T-helper 2 cell treated with Interferon-gamma antibody and Interleukin-4, amounts not matched to agents 5 μg/mL and 100 μg/mL, for 36 hours (primary cell): ENCODE measurements around the gene SLC22A16.

Source experiments
- DNase-seq: peaks from one replicate; pipeline ENCODE4 v3.0.0; 2021; ENCODE audit warnings: low spot score
- H3K27ac Mint-ChIP-seq: one replicate; pipeline ENCODE4 v1.8.0; 2021; ENCODE audit warnings: mild to moderate bottlenecking, mixed read lengths
- H3K27me3 Mint-ChIP-seq: one replicate; pipeline ENCODE4 v1.8.0; 2021; ENCODE audit warnings: low read depth, mixed read lengths
- H3K36me3 Mint-ChIP-seq: one replicate; pipeline ENCODE4 v1.8.0; 2021; ENCODE audit warnings: low read depth, mixed read lengths
- H3K4me1 Mint-ChIP-seq: one replicate; pipeline ENCODE4 v1.8.0; 2021; ENCODE audit warnings: low read depth, mixed read lengths
- H3K4me3 Mint-ChIP-seq: one replicate; pipeline ENCODE4 v1.8.0; 2022; ENCODE audit warnings: mild to moderate bottlenecking, moderate library complexity, mixed read lengths
- H3K9me3 Mint-ChIP-seq: one replicate; pipeline ENCODE4 v1.8.0; 2021; ENCODE audit warnings: mixed read lengths

Gene SLC22A16

DNA sequence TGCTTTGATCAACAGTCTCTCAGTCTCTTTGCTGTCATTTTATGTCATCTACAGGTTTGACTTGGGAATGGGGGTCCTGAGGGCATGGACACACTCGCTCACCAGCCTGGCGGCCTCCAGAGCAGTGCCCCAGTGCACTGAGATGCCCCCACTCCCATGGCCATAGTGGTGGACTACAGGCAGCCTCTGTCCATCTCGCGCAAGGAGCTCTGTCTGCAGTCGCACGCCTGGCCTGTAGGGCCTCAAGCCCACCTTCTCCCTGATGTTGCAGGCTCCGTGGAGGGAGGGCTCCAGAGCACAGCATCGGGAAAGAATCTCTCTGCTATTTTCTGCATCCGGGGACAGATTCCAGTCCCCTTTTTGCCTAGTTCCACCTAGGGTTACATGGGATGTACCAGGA lies 83.7 kb downstream of the SLC22A16 start:
- no peak for DNase-seq
- H3K36me3 Mint-ChIP-seq: no peaks in the 10 kb centered on the region
- H3K4me3 Mint-ChIP-seq: no peak overlapping the region
- no peak overlapping the region for H3K27ac Mint-ChIP-seq
- no peaks in the 10 kb centered on the region for H3K9me3 Mint-ChIP-seq
- peaks cover 2% of the 10 kb centered on the region for H3K27me3 Mint-ChIP-seq
- peaks cover 17% of the 10 kb centered on the region for H3K4me1 Mint-ChIP-seq

DNA sequence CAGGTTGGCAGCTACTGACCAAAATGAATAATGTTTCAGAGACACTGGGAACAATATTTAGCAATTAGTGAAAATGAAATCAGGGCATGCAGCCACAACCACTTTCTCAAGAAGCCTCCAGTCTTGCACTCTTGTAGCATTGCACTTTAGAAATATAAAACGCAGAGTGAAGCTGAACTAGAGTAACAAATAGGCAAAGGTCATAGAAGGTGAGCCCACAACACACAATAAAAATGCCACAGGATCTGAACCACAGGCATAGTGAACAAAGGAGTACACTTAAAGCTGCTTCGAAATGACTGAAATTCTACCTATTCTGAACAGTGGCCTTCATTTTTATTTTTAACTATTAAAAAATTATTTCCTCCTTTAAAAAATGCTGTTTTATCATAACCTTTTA lies 86.0 kb downstream of the SLC22A16 start:
- Mint-ChIP-seq H3K36me3 (no peaks in the 10 kb centered on the region), H3K9me3 (no peaks in the 10 kb centered on the region), H3K27me3 (peaks cover 4% of the 10 kb centered on the region), H3K4me1 (peaks cover 17% of the 10 kb centered on the region), H3K27ac (no peak overlapping the region), H3K4me3 (no peak overlapping the region)
- no peak for DNase-seq

DNA sequence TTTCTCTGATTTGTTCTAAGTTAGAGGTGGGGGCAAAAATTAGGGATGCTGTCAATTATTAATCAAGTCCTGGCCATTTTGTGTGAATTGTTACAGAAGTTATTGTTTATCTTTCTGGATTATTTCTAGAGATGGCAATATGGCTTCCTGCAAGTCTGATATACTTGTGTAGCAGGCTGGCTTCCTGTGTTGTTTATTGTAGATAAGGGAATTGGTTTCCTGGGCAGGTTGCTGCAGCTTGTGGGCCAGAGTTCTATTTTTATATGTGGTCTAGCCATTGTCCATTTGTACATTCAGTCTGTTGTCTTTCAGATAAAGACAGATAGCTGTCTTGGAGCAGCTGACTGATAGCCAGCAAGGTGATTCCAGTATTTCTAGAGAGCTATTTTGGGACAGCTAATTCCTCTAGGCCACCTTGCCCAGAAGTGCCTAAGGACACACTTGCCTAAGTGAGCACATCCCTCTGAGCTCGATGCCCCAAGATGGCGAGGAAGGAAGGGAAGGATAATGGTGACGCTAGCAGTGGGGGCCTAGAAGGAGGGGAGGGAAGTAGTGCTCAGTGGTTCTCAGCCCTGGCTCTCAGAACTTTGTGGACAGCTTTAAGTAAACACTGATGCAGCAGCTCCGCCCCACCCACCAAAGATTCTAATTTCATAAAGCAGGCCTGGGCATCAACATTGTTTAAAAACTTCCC lies 86.6 kb downstream of the SLC22A16 start:
- peak overlapping the region; percentile 42 for H3K27ac Mint-ChIP-seq
- peak overlapping the region; percentile 44 for H3K4me3 Mint-ChIP-seq
- peaks cover 4% of the 10 kb centered on the region for H3K27me3 Mint-ChIP-seq
- no peak for DNase-seq
- peaks cover 17% of the 10 kb centered on the region for H3K4me1 Mint-ChIP-seq
- no peaks in the 10 kb centered on the region for H3K9me3 Mint-ChIP-seq
- no peaks in the 10 kb centered on the region for H3K36me3 Mint-ChIP-seq

DNA sequence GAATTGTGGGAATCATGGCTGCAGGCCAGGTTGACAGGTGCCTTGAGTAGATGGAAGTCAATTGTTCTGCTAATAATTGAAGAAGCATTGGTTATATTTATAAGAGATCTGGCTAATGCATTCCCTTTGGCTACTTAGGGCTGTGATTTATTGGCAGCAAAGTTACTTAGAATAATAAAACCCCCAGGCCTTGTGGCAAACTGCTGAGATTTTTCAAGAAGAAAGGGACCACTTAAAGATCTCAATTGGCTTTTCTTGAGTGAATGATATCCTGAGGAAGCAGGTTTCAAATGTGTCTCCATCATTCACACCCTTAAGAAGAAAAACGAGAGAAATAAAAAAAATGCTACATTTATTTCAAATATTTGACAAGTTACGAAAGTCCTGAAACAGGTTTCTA lies 88.4 kb downstream of the SLC22A16 start:
- peaks cover 2% of the 10 kb centered on the region for H3K27me3 Mint-ChIP-seq
- H3K9me3 Mint-ChIP-seq: no peaks in the 10 kb centered on the region
- peaks cover 17% of the 10 kb centered on the region for H3K4me1 Mint-ChIP-seq
- H3K4me3 Mint-ChIP-seq: no peak overlapping the region
- no peaks in the 10 kb centered on the region for H3K36me3 Mint-ChIP-seq
- H3K27ac Mint-ChIP-seq: no peak overlapping the region
- no peak for DNase-seq

DNA sequence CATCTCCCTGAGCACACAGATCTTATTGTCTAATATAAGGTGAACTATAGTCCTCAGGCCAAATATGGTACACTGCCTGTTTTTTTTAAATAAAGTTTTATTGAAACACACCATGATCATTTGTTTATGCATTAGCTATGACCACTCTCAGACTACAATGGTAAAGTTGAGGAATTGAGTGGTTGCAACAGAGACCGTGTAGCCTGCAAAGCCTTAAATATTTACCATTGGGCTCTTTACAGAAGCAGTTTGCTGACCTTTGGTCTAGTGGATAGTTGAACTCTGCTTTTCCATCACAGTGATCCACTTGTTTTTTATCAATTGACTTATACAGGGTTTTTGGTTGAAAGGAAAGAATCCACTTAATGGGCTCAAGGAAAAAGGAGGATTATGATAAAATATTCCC lies 91.0 kb downstream of the SLC22A16 start:
- H3K27ac Mint-ChIP-seq: no peak overlapping the region
- no peak for DNase-seq
- no peak overlapping the region for H3K4me3 Mint-ChIP-seq
- H3K36me3 Mint-ChIP-seq: no peaks in the 10 kb centered on the region
- H3K4me1 Mint-ChIP-seq: peaks cover 15% of the 10 kb centered on the region
- H3K9me3 Mint-ChIP-seq: peaks cover 4% of the 10 kb centered on the region
- H3K27me3 Mint-ChIP-seq: peaks cover 9% of the 10 kb centered on the region

GRCh38 chr6:110378552-110378951 lies 97.9 kb downstream of the SLC22A16 start:
- H3K9me3 Mint-ChIP-seq: peaks cover 4% of the 10 kb centered on the region
- no peak overlapping the region for H3K27ac Mint-ChIP-seq
- DNase-seq: no peak
- no peaks in the 10 kb centered on the region for H3K4me1 Mint-ChIP-seq
- H3K27me3 Mint-ChIP-seq: peaks cover 7% of the 10 kb centered on the region
- no peaks in the 10 kb centered on the region for H3K36me3 Mint-ChIP-seq
- no peak overlapping the region for H3K4me3 Mint-ChIP-seq
